22Rv1 (cell line): ENCODE results near the gene PLCB4.

ENCODE experiments used
- CTCF ChIP-seq: fragments of 450-650 bp; IDR thresholded peaks from 2 replicates; pipeline ENCODE4 v1.5.1; 2017; ENCODE audit warnings: mild to moderate bottlenecking
- ZFX ChIP-seq: fragments of 450-650 bp; IDR thresholded peaks from 2 replicates; pipeline ENCODE4 v1.6.1; 2017; ENCODE audit warnings: antibody characterized with exemption, borderline replicate concordance

- TF ChIP-seq CTCF (no peak), ZFX (no peak)
Measured at GRCh38 chr20:9210356-9210755, 141.5 kb downstream of the PLCB4 start.
